Activated T-helper 1 cell treated with anti-CD3 and anti-CD28 coated beads, Interleukin-12 subunit alpha, Interleukin-12 subunit beta, Interleukin-2, Interleukin-4 antibody, amounts not matched to agents 30 ng/mL and 10 ng/mL and 1 ng/mL, durations not matched to agents 14 hours and 24 hours and 36 hours (primary cell): ENCODE data around the gene PTGFR. TPM values are rescaled to one million over a fixed set of nuclear protein-coding genes. Genes with fewer than 3 reads are reported as not detected.

Experiments
- DNase-seq: peaks from one replicate; pipeline ENCODE4 v3.0.0; 2021; ENCODE audit warnings: low spot score
- H3K27ac Mint-ChIP-seq: one replicate; pipeline ENCODE4 v1.8.0; 2021; ENCODE audit warnings: mild to moderate bottlenecking, mixed read lengths
- H3K27me3 Mint-ChIP-seq: one replicate; pipeline ENCODE4 v1.8.0; 2022; ENCODE audit warnings: mild to moderate bottlenecking, moderate library complexity, mixed read lengths; ENCODE audit not compliant: insufficient read depth
- H3K36me3 Mint-ChIP-seq: one replicate; pipeline ENCODE4 v1.8.0; 2021; ENCODE audit warnings: low read depth, mixed read lengths
- H3K4me1 Mint-ChIP-seq: one replicate; pipeline ENCODE4 v1.8.0; 2021; ENCODE audit warnings: low read depth, mixed read lengths
- H3K4me3 Mint-ChIP-seq: one replicate; pipeline ENCODE4 v1.8.0; 2021; ENCODE audit warnings: mild to moderate bottlenecking, moderate library complexity, mixed read lengths
- H3K9me3 Mint-ChIP-seq: one replicate; pipeline ENCODE4 v1.8.0; 2021; ENCODE audit warnings: mixed read lengths
- intact Hi-C: fragments of 100-400 bp; cut with micrococcal nuclease; formaldehyde crosslinking; loops from one replicate; pipeline ENCODE4 v1.15.1; 2024
- total RNA-seq: library from RNA; stranded (reverse); gene quantifications from 2 replicates; pipeline ENCODE4 v1.2.3, GENCODE V29; 2022

PTGFR gene
- total RNA-seq, 1 donor from 2014 or later: not detected

DNA sequence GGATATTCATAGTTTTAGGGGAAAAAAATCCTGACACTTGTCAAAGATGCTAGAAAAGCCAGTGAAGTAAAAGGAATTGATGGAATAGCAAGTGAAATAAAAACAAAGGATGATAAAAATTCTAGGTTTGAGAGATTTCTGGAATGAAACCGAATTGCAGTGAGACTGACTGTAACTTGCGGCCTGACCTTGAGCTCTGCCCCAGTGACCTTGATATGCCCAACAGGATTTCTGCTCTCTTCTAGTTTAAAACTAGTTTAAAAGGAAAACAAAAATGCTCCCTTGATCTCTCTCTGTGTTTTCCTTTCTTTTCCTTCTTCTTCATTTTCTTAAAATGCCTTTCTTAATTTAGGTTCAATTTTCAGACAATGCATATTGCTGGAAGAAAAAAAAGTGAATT lies 74.6 kb downstream of the PTGFR start:
- no peaks in the 10 kb centered on the region for H3K9me3 Mint-ChIP-seq
- intact Hi-C loops: no loop called here
- no peak overlapping the region for H3K27ac Mint-ChIP-seq
- DNase-seq: no peak
- no peaks in the 10 kb centered on the region for H3K36me3 Mint-ChIP-seq
- no peaks in the 10 kb centered on the region for H3K4me1 Mint-ChIP-seq
- H3K4me3 Mint-ChIP-seq: no peak overlapping the region
- H3K27me3 Mint-ChIP-seq: no peaks in the 10 kb centered on the region

DNA sequence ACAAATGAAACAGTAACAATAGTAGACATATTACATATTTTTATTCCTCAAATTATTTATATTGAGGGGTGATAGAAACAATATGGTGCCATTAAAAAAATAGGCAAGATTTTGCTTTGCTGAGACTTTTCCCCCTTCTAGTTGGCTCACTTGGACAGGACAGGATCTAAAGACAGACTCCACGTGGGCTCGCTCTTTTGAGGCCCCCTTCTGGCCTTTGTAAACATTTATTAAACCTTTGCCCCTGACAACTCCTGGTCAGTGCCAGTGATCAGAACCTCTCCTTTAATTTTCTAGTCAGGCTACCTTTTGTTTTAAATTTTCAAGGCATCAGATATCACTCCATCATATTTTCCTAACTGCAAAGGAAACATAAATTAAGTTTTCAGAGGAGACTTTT lies 79.8 kb downstream of the PTGFR start:
- DNase-seq: no peak
- intact Hi-C loops: no loop called here
- Mint-ChIP-seq H3K9me3 (no peaks in the 10 kb centered on the region), H3K36me3 (no peaks in the 10 kb centered on the region), H3K27ac (no peak overlapping the region), H3K27me3 (no peaks in the 10 kb centered on the region), H3K4me1 (no peaks in the 10 kb centered on the region), H3K4me3 (no peak overlapping the region)

DNA sequence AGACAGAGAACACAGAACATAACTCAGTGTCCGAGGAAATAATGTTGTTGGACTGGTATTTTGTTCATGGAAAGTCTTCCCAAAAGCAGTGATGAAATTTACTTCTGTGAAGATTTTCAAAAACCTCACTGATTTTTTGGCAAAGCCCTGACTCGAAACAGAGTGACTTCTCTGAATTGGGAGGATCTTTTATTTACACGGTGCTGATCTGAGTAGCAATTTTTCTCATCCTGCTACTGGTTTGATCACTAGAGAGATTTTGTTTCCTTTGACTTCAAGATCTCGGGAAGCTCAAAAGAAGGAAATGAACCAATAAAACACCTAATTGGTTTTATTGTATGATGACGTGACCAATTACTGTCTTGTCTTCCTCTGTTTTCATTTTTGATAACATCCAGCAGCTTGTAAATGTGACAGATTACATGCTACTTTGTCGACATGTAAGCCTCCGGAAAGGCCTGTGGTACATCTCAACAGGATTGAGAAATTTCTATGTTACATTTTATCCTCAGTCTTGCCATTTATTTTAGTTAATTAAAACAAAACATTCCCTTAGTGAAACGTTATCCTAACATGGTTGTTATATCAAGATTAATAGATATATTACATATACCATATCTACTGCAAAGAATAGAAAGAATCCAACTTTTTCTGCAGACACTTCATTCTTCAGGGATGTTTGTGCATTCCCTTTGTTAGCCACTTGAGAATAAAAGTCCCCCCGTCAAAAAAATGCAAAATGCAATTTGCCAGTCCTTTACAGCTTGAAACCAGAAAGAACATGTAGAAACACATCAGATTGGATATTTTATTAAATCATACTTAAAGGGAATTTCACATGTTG lies 86.7 kb downstream of the PTGFR start:
- H3K4me1 Mint-ChIP-seq: no peaks in the 10 kb centered on the region
- no peaks in the 10 kb centered on the region for H3K36me3 Mint-ChIP-seq
- H3K9me3 Mint-ChIP-seq: no peaks in the 10 kb centered on the region
- no peak overlapping the region for H3K27ac Mint-ChIP-seq
- intact Hi-C loops: no loop called here
- H3K4me3 Mint-ChIP-seq: no peak overlapping the region
- peaks cover 2% of the 10 kb centered on the region for H3K27me3 Mint-ChIP-seq
- no peak for DNase-seq

DNA sequence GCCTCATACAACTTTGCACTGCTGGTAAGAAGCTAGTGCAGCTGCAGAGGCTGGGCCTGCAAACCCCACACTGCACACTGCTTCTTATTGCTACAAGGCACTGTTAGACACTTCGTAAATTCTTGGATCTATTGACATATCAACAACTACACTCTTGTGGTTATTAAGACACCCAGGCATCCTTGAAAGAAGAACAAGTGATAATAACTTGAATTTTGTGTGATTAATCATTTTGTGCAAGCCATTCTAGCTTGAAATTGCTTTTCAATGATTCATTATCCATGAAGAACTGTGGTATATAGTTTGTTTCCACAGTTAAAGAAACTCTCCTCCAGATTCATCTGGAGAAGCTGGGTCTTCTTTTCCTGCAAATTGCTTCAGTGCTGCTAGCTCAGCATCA lies 95.8 kb downstream of the PTGFR start:
- peaks cover 7% of the 10 kb centered on the region for H3K27me3 Mint-ChIP-seq
- no peaks in the 10 kb centered on the region for H3K36me3 Mint-ChIP-seq
- no peak overlapping the region for H3K4me3 Mint-ChIP-seq
- intact Hi-C loops: no loop called here
- no peaks in the 10 kb centered on the region for H3K9me3 Mint-ChIP-seq
- H3K4me1 Mint-ChIP-seq: no peaks in the 10 kb centered on the region
- DNase-seq: no peak
- H3K27ac Mint-ChIP-seq: no peak overlapping the region

DNA sequence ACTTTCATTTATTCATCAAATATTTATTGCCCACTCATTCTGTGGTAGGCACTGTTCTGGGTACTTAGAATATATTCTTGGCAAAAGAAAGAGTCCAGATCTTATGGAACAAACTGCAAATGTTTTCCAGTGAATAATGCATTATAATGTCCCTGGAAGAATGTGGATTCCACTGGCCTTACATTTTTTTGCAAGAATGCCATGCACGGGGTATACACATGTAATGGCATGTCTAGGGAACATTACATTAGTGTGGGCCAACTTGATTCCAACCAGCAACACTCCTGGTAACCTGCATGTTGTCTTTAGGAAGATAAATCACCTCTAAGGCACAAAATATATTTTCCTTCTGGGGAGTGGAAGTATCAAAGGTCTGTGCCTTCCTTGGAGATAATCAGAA lies 96.4 kb downstream of the PTGFR start:
- H3K4me3 Mint-ChIP-seq: no peak overlapping the region

More for the DNA sequence above, 96.4 kb downstream of the PTGFR start:
- H3K27ac Mint-ChIP-seq: no peak overlapping the region
- intact Hi-C loops: no loop called here
- peaks cover 5% of the 10 kb centered on the region for H3K27me3 Mint-ChIP-seq
- no peaks in the 10 kb centered on the region for H3K4me1 Mint-ChIP-seq
- no peaks in the 10 kb centered on the region for H3K9me3 Mint-ChIP-seq
- DNase-seq: no peak
- H3K36me3 Mint-ChIP-seq: no peaks in the 10 kb centered on the region

Other genes with a start within 250 kb of the PTGFR start
- gene IFI44L, start 129.5 kb downstream of the PTGFR start, total RNA-seq: 16.7 and 21.8 TPM in 2 replicates
- 26.9 and 28.1 TPM in 2 replicates for gene IFI44, start 158.9 kb downstream of the PTGFR start, total RNA-seq